KOPT-K1 (cell line): ENCODE data around the gene DPYSL4.
"Not testable (repeated sequence)": the region's sequence is repeated elsewhere in the genome, so short reads cannot be mapped to it uniquely, and the experiment has no call there.

Experiments
- H3K27ac ChIP-seq: fragments of 200-600 bp; sonication (generic); 2 replicates; pipeline ENCODE4 v1.5.1; 2016; ENCODE audit warnings: antibody characterized with exemption, mild to moderate bottlenecking, low read depth, low read length; ENCODE audit not compliant: poor library complexity, severe bottlenecking
- H3K36me3 ChIP-seq: fragments of 200-600 bp; sonication (generic); 2 replicates; pipeline ENCODE4 v1.5.1; 2017; ENCODE audit warnings: antibody characterized with exemption, mild to moderate bottlenecking, low read length, moderate library complexity; ENCODE audit not compliant: insufficient read depth
- H3K9me3 ChIP-seq: fragments of 200-600 bp; sonication (generic); 2 replicates; pipeline ENCODE4 v1.5.1; 2017; ENCODE audit warnings: antibody characterized with exemption, low read length, mild to moderate bottlenecking; ENCODE audit not compliant: insufficient read depth, poor library complexity, severe bottlenecking

The DPYSL4 gene

DNA sequence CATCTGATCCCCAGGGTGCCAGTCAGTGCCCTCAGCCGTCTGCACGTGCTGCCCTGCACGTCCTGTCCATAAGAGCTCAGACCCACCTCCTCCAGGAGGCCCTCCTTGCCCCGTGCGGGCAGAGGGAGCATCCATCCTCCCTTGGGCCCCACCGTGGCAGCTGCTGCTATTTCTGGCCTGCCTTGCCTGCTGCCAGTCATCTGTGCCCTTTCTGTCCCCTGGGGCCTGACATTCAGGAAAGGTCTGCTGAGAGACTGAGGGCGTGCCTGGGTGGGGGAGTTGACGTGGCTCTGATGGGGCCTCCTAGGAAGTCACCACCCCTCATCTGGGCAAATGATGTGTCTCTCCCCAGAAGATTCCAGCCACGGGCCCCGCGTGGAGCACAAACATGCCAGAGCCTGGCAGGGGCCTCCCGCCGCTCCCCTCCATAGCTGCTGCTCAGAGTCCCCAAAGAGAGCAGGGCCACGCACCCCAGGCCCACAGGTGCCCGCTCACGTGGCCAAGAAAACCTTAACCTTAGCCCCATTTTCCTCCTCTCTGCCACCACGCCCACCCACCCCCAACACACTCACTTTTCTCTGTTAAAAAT is 21.8 kb downstream of the DPYSL4 start:
- no peak overlapping the region for H3K27ac ChIP-seq
- peaks cover 3% of the 10 kb centered on the region for H3K9me3 ChIP-seq
- H3K36me3 ChIP-seq: no peaks in the 10 kb centered on the region

DNA sequence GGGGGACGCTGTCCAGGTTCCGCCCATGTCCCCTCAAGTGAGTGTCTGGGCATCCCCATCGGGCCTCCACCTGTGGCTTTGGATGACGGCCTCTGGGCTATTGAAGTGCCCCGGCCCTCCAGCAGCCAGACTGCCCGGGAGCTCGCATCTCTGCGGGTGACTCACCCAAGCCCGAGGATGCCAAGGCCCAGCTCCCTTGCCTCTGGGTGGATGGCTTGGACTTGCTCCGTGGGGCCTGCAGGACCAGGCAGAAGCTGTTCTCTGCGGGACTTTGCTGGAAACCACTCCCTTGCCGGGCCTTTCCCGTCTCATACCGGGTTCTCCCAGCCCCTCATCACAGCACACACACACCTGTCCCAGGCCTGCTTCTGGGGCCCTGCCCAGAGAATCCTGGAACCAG is 22.4 kb downstream of the DPYSL4 start:
- Histone ChIP-seq H3K9me3 (peaks cover 9% of the 10 kb centered on the region), H3K27ac (no peak overlapping the region), H3K36me3 (no peaks in the 10 kb centered on the region)

DNA sequence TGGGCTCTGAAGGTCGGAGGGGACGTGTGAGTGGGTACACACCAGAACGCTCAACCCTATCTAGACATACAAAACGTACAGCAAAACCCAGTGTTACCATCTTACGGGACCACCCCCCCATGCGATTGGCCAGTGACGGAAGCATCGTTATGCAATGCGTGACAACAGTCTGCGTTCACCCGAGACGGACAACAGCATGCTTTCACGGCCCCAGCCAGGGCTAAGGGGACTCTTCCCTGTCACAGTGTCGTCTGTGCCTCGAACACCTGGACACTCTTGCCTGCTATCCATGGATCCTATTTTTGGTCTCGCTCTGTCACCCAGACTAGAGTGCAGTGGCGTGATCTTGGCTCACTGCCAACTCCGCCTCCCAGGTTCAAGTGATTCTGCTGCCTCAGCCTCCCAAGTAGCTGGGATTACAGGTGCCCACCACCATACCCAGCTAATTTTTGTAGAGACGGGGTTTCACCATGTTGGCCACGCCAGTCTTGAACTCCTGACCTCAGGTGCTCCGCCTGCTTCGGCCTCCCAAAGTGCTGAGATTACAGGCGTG is 23.3 kb downstream of the DPYSL4 start:
- no peak overlapping the region for H3K27ac ChIP-seq
- peaks cover 17% of the 10 kb centered on the region for H3K9me3 ChIP-seq
- no peaks in the 10 kb centered on the region for H3K36me3 ChIP-seq

GRCh38 chr10:132210766-132211165 is 24.0 kb downstream of the DPYSL4 start:
- Histone ChIP-seq H3K9me3 (peaks cover 24% of the 10 kb centered on the region), H3K36me3 (no peaks in the 10 kb centered on the region), H3K27ac (no peak overlapping the region)

- Histone ChIP-seq H3K9me3 (peaks cover 29% of the 10 kb centered on the region), H3K36me3 (no peaks in the 10 kb centered on the region), H3K27ac (no peak overlapping the region)
Observed at GRCh38 chr10:132211246-132211645, 24.5 kb downstream of the DPYSL4 start.

- H3K9me3 ChIP-seq: peaks cover 44% of the 10 kb centered on the region
- no peak overlapping the region for H3K27ac ChIP-seq
- H3K36me3 ChIP-seq: no peaks in the 10 kb centered on the region
Observed at GRCh38 chr10:132212816-132213215, 26.1 kb downstream of the DPYSL4 start.

DNA sequence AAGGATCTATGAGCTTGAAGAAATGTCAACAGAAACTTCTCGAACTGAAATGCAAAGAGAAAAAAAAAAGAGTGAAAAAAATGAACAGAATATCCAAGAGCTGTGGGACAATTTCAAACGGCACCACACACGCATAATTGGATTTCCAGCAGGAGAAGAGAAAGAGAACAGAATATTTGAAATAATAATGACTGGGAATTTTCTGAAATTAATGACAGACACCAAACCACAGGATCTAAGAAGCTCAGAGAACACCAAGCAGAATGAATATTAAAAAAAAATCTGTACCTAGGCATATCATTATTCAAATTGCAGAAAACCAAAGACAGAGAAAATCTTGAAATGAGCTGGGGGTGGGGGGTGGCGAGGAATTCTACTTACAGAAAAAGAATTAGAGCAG is 27.2 kb downstream of the DPYSL4 start:
- Histone ChIP-seq H3K36me3 (no peaks in the 10 kb centered on the region), H3K27ac (no peak overlapping the region), H3K9me3 (peaks cover 53% of the 10 kb centered on the region)

- H3K9me3 ChIP-seq: peaks cover 53% of the 10 kb centered on the region
- not testable (repeated sequence) for H3K27ac ChIP-seq, H3K36me3 ChIP-seq
Observed at GRCh38 chr10:132216441-132216840, 29.7 kb downstream of the DPYSL4 start.

DNA sequence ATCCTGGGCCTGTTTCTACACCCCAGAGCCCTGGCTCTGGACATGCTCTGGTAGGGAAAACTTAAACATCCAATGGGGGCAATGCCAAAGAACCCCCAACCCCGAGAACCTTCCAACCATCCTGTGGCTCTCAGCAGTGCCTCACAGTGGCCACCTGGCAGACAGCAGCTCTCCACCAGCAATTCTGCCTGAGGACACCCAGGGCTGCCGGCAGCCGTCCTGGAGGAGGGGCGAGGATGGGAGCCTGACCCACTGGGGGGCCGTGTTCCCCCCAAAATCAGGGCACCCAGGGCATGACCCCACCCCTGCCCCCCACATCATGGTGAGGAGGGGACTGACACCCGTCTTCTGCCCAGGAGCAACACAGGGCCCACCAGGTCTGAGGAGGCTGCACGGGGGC is 32.7 kb downstream of the DPYSL4 start:
- Histone ChIP-seq H3K27ac (no peak overlapping the region), H3K9me3 (peaks cover 40% of the 10 kb centered on the region), H3K36me3 (no peaks in the 10 kb centered on the region)

DNA sequence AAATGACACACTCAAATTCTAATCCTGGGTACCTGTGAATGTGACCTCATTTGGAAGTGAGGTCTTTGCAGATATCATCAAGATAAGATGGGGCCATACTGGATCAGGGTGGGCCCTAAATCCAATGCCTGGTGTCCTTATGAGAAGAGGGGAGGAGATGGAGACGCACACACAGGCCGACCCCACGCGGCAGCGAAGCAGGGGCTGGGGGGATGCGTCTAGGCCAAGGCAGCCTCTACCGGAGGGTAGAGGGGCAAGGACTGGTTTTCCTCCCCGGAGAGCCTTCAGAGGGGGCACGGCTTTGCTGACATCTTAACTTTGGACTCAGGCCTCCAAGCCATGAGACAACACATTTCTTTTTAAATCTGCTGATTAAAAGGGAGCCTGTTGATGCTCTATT is 33.3 kb downstream of the DPYSL4 start:
- no peaks in the 10 kb centered on the region for H3K36me3 ChIP-seq
- H3K9me3 ChIP-seq: peaks cover 36% of the 10 kb centered on the region
- no peak overlapping the region for H3K27ac ChIP-seq

DNA sequence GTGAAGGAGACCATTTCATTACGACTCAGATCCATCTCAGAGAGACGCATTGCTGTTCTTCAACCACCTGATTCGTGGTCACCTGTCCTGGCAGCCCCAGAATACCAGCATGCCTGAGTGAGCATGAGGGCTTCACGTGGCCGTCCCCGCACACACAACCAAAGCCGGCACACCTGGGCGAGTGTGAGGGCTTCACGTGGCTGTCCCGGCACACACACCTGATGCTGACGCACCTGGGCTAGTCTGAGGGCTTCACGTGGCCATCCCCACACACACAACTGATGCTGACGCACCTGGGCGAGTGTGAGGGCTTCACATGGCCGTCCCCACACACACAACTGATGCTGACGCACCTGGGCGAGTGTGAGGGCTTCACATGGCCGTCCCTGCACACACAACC is 34.2 kb downstream of the DPYSL4 start:
- not testable (repeated sequence) for H3K36me3 ChIP-seq, H3K27ac ChIP-seq
- H3K9me3 ChIP-seq: peaks cover 27% of the 10 kb centered on the region

GRCh38 chr10:132222726-132223125 is 36.0 kb downstream of the DPYSL4 start:
- no peak overlapping the region for H3K27ac ChIP-seq

GRCh38 chr10:132223156-132223590 is 36.4 kb downstream of the DPYSL4 start:
- Histone ChIP-seq H3K27ac (no peak overlapping the region), H3K36me3 (no peaks in the 10 kb centered on the region), H3K9me3 (peaks cover 5% of the 10 kb centered on the region)

More at GRCh38 chr10:132222726-132223125, 36.0 kb downstream of the DPYSL4 start:
- no peaks in the 10 kb centered on the region for H3K36me3 ChIP-seq
- peaks cover 9% of the 10 kb centered on the region for H3K9me3 ChIP-seq

DNA sequence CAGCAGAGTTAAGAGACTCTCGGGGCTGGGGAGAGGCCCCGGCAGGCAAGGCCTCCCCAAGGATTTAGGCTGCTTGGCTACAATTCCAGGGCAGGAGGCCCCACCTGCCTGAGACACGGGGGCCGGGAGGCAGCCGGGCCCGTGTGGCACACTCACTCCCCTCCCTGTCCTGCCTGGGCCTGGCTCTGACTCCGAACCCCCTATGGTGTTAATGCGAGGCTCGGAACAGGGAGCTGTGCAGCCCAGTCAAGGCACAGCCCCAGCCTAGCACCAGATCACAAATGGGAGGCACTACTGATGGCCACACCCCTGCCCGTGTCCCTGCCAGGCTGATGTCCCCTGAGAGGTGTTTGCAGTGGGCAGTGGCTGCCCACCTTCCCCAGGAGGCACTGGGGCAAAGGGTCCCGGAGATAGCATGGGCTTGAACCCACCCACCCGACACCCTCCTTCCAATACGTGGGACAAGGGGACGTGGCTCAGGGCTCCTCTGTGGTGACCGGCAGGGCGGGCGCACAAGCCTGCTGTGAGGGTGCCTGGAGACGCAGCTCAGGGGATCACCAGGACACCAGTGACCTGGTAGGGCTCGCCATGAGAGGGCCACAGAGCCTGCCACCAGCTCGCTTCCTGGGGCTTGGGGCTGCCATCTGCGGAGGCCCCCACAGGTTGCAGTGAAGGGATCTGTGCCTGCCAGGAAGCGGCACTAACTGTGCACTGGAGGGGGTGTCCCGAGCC is 37.0 kb downstream of the DPYSL4 start:
- peaks cover under 1% of the 10 kb centered on the region for H3K9me3 ChIP-seq
- no peak overlapping the region for H3K27ac ChIP-seq
- no peaks in the 10 kb centered on the region for H3K36me3 ChIP-seq

GRCh38 chr10:132224343-132225072 is 37.8 kb downstream of the DPYSL4 start:
- no peaks in the 10 kb centered on the region for H3K36me3 ChIP-seq
- H3K9me3 ChIP-seq: no peaks in the 10 kb centered on the region
- H3K27ac ChIP-seq: no peak overlapping the region
